ENCODE measurements around the gene CATSPERD.

The CATSPERD gene

GRCh38 chr19:5827342-5827890, 107.0 kb downstream of the CATSPERD start:
- Histone ChIP-seq H3K4me1 (ENCODE audit: control insufficient read depth, insufficient read depth, low read length) (peaks cover 3% of the 10 kb centered on the region; the same call in 1 of the 2 replicates), H3K36me3 (ENCODE audit: control insufficient read depth, insufficient read depth, low read length) (no peaks in the 10 kb centered on the region), H3K4me3 (ENCODE audit: low read depth, low read length) (peak overlapping the region; percentile 87), H3K27me3 (ENCODE audit: control insufficient read depth, insufficient read depth, low read length) (no peaks in the 10 kb centered on the region), H3K27ac (ENCODE audit: low read depth, low read length) (peak overlapping the region; percentile 93), H3K9ac (ENCODE audit: low read depth, low read length) (no peak overlapping the region), H3K9me3 (ENCODE audit: control insufficient read depth, insufficient read depth, low read length) (no peaks in the 10 kb centered on the region)

- H3K9me3 ChIP-seq (ENCODE audit: control insufficient read depth, insufficient read depth, low read length): no peaks in the 10 kb centered on the region
- peak overlapping the region; percentile 87 for H3K4me3 ChIP-seq (ENCODE audit: low read depth, low read length)
- peaks cover 3% of the 10 kb centered on the region; the same call in 1 of the 2 replicates for H3K4me1 ChIP-seq (ENCODE audit: control insufficient read depth, insufficient read depth, low read length)
- H3K9ac ChIP-seq (ENCODE audit: low read depth, low read length): peak overlapping the region; percentile 93
- H3K36me3 ChIP-seq (ENCODE audit: control insufficient read depth, insufficient read depth, low read length): no peaks in the 10 kb centered on the region
- H3K27me3 ChIP-seq (ENCODE audit: control insufficient read depth, insufficient read depth, low read length): no peaks in the 10 kb centered on the region
- H3K27ac ChIP-seq (ENCODE audit: low read depth, low read length): peak overlapping the region; percentile 93
Observed at GRCh38 chr19:5827891-5828660, 107.6 kb downstream of the CATSPERD start.

All from HUES48 (cell line).